ENCODE data around the gene MCHR1.

MCHR1 gene, protein sequence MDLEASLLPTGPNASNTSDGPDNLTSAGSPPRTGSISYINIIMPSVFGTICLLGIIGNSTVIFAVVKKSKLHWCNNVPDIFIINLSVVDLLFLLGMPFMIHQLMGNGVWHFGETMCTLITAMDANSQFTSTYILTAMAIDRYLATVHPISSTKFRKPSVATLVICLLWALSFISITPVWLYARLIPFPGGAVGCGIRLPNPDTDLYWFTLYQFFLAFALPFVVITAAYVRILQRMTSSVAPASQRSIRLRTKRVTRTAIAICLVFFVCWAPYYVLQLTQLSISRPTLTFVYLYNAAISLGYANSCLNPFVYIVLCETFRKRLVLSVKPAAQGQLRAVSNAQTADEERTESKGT

GRCh38 chr22:40679249-40679963 is at the start of gene MCHR1:
TSS of gene MCHR1 (plus strand) at chr22:40679484. CDS start at chr22:40679653, 169 bp downstream.
- DNase-seq (ENCODE audit: low read depth in 1 of 2, low spot score in 1 of 2) = no peak

GRCh38 chr22:40631925-40632324 is 47.4 kb upstream of the MCHR1 start:
- no peak for DNase-seq (ENCODE audit: low read depth in 1 of 2, low spot score in 1 of 2)

DNA sequence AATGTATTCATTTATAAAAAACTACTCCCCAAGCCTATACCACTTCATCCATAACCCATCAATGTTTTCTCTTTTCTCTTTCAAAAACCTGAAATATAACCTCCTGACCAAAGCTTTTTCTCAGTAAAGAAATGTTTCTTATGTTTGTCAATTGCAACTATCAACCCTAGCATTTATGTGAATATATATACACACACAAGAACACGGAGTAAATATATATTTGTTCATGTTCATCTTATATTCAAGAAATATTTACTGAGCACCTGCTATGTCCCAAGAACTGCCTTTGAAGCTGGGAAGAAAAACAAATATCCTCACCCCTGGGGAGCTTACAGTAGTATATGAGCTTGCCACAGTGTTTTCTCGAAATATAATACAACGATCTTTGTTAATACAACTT is 46.2 kb upstream of the MCHR1 start:
- no peak for DNase-seq (ENCODE audit: low read depth in 1 of 2, low spot score in 1 of 2)

GRCh38 chr22:40634119-40634903 is 45.0 kb upstream of the MCHR1 start:
- DNase-seq (ENCODE audit: low read depth in 1 of 2, low spot score in 1 of 2) = no peak

DNA sequence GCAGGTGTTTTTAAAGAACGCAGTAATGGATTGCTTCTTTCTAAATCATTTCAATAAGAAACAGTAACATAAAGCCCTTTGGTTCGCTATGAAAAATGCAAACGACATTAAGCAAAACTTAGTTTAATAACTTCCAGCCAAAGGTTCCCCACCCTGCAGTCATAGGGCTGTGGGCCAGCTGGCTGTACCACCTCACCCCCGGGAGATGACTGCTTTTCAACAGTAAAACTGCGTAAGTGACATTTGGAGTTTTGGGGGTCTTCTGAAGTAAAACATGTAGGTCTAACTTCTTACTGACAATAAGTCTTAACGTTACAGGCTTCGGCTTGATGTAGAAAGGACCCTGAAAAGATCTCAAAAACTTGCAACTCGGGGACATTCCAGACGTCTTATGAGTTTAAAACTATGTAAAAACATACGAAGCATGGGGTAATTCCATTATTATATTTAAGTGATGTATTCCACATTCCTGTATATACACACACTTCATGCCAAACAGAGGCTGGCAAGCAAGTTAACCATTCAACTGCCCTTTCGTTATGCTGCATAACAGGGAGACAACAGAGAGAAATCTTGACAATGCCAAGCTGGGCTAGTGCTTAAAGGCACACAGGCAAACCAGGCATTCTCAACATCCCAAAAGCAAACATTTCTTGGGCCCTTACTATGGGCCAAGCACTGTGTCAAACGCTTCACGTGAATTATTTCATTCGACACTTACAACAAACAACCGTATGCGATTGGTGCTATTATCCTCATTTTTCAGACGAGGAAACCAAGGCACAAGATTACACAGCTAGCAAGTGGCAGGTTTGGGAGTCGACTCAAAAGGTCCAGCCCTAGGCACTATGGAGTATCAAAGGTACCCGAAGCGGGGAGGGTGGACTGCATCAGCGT is 44.0 kb upstream of the MCHR1 start:
- DNase-seq (ENCODE audit: low read depth in 1 of 2, low spot score in 1 of 2) = no peak

DNA sequence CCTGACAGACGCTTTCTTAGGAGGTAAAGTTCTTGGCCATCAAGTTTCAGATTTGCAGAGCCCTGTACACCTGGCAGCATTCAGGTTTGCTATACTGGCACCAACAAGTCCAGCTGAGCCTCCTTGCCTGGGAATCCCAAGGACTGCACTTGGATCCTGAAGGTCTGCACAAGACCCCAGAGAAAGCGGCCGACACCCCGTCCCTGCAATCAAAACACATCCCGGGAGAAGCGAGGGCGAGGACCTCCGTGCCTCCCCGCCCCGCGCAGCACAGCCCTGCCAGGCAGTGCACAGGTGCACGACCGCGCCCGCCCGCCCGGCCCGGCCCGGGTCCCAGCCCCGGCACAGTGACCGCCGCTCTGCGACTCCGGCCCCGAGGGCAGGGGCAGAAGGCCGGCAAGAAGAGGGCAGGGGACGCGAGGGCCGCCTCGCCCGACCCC is 43.3 kb upstream of the MCHR1 start:
- DNase-seq (ENCODE audit: low read depth in 1 of 2, low spot score in 1 of 2) = no peak

GRCh38 chr22:40636380-40637182 is 42.7 kb upstream of the MCHR1 start, which contains the start of gene MRTFA:
TSS of gene MRTFA (minus strand) at chr22:40636719.
- peak; percentile 95 to 99 for DNase-seq (ENCODE audit: low read depth in 1 of 2, low spot score in 1 of 2)

DNA sequence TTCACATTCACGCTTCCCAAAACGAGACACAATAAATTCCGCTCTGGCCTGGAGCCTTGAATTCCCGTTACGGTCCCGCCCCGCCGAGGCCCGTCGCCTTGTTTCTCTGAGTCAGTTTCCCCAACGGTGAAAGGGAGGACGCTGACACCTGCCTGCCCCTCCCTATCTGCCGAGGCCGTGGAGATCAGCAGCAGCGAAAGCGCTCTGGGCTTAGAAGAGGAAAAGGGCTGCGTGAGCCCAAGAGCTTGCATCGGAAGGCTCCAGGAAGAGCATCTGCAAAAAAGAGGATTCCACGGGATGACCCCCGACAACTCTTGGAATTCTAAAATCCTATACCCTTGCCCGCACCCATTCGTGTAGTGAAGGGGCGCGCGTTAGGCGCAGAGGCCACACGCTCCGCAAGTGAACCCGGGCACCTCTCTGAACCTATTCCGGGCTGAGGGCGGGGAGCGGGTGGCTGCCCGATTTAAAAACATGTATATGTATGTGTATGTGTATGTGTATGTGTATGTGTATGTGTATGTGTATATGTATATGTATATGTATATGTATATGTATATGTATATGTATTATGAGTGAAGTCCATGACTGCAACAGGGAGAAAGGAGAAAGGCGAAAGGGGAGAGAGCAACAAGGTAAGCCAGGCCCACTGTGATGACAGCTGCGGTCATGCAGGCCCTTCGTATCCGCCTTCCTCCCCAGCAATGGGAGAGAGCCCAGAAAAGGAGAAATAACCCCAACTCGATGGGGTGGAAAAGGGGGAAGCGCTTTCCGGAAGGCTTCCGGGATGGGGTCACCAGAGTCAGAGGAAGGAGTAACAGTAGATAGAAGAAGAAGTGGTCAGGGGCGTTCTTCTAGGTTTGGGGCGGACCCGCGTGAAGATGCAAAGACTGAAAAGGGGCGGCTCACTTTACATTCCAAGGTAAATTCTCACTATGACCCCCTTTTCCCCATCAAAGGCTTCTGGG is 41.8 kb upstream of the MCHR1 start:
- DNase-seq (ENCODE audit: low read depth in 1 of 2, low spot score in 1 of 2) = peak; percentile 11 to 58

- DNase-seq (ENCODE audit: low read depth in 1 of 2, low spot score in 1 of 2) = no peak
These were observed 41.0 kb upstream of the MCHR1 start for GRCh38 chr22:40638261-40638660.

- DNase-seq (ENCODE audit: low read depth in 1 of 2, low spot score in 1 of 2) = no peak
These were observed 38.0 kb upstream of the MCHR1 start for GRCh38 chr22:40641269-40641668.

GRCh38 chr22:40642316-40642715 is 37.0 kb upstream of the MCHR1 start:
- DNase-seq (ENCODE audit: low read depth in 1 of 2, low spot score in 1 of 2) = no peak

DNA sequence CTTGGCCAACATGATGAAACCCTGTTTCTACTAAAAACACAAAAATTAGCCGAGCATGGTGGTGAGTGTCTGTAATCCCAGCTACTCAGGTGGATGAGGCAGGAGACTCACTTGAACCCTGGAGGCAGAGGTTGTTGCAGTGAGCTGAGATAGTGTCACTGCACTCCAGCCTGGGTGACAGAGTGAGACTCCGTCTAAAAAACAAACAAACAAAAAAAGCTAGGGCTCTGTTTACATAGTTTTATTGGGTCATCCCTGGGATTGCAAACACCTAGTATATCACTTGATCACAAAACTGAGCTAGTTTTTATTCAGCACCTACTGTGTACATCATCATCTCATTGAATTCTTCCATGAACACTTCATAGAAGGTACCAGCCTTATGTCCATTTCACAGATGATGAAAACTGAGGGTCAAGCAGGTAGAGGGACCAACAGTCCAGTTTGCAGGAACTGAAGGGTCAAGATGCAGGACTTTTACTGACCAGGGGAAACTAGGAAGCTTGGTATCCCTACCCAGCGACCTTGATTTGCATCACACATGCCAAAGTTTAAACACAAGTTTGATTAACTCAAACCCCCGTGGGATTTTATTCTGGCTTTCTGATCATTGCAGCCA is 33.6 kb upstream of the MCHR1 start:
- DNase-seq (ENCODE audit: low read depth in 1 of 2, low spot score in 1 of 2) = no peak

GRCh38 chr22:40648386-40648785 is 30.9 kb upstream of the MCHR1 start:
- no peak for DNase-seq (ENCODE audit: low read depth in 1 of 2, low spot score in 1 of 2)

- DNase-seq (ENCODE audit: low read depth in 1 of 2, low spot score in 1 of 2) = no peak
These were observed 28.2 kb upstream of the MCHR1 start for GRCh38 chr22:40651057-40651456.

GRCh38 chr22:40651563-40652501 is 27.5 kb upstream of the MCHR1 start:
- peak; percentile 63 to 82 for DNase-seq (ENCODE audit: low read depth in 1 of 2, low spot score in 1 of 2)

GRCh38 chr22:40653361-40653760 is 25.9 kb upstream of the MCHR1 start:
- no peak for DNase-seq (ENCODE audit: low read depth in 1 of 2, low spot score in 1 of 2)

- no peak for DNase-seq (ENCODE audit: low read depth in 1 of 2, low spot score in 1 of 2)
These were observed 24.6 kb upstream of the MCHR1 start for GRCh38 chr22:40654522-40655167.

All from activated CD4-positive, alpha-beta T cell treated with anti-CD3 and anti-CD28 coated beads, Interleukin-2, amount 50 U/mL, for 24 hours (primary cell).